Measurements from ENCODE around the gene RGS14. TPM values are rescaled to one million over a fixed set of nuclear protein-coding genes. Genes with fewer than 3 reads are reported as not detected.

The RGS14 gene
- polyA plus RNA-seq, 1 donor (not counting 4 experiments of a cell fraction or from before 2014, with no cell fraction given), result 8.6 TPM

DNA sequence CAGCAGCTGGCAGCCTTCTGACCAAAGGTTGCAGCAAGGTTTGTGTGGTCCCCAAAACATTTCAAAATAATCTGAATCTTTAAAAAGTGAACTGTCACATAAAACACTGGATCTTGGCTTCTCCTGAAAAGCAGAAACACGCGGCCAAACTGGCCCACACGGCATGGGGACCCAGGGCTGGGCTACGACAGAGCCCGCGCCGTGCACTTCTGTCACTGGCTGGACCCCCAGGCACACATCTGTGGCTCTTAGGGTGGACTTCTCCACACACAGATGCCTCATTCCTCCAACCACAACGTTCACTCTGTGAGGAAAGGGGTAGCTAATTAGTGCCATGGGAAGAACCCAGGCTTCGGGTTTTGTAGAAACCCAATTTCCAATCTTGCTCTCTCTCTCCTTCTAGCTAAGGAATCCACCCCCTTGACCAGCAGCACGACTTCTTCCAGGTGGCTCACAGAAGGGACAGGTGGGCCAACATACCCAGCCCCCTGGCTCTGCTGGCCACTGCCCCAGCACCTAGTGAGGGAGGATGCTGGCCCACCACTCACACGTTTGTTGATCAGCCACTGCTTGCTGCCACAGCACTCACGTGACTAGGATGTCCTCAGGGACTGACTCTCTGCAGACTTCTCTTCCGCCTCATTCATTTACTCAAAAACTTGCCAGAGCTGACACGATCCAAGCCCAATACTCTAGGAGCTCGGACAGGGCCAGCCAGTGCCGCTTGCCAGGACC lies 24.1 kb upstream of the RGS14 start:
- Histone ChIP-seq H3K36me3 (ENCODE audit: control insufficient read depth in 2 of 2, extremely low read depth in 1 of 2, insufficient read depth in 2 of 2, low read length in 2 of 2) (peaks cover 43 to 51% of the 10 kb centered on the region in 2 experiments), H3K9me1 (ENCODE audit: control insufficient read depth, extremely low read depth, insufficient read depth, low read length) (no peaks in the 10 kb centered on the region), H3K9ac (ENCODE audit: control insufficient read depth, extremely low read depth, insufficient read depth, low read length) (no peak overlapping the region), H3K4me3 (ENCODE audit: control insufficient read depth in 2 of 3, extremely low read depth in 1 of 3, insufficient read depth in 2 of 3, low read depth in 1 of 3, low read length in 3 of 3) (no peak overlapping the region), H3K4me1 (ENCODE audit: control insufficient read depth, extremely low read depth, insufficient read depth, low read length) (no peaks in the 10 kb centered on the region), H3K27ac (ENCODE audit: control insufficient read depth, insufficient read depth, low read length) (no peak overlapping the region), H3K4me2 (ENCODE audit: control insufficient read depth, extremely low read depth, insufficient read depth, low read depth, low read length) (no peak overlapping the region), H2AFZ (ENCODE audit: control insufficient read depth, low read length) (no peak overlapping the region), H3K9me3 (ENCODE audit: control insufficient read depth, low read depth, low read length) (no peaks in the 10 kb centered on the region), H3K27me3 (ENCODE audit: control insufficient read depth, extremely low read depth, insufficient read depth, low read length) (no peaks in the 10 kb centered on the region), H4K20me1 (ENCODE audit: control insufficient read depth, extremely low read depth, insufficient read depth, low read length) (no peaks in the 10 kb centered on the region), H3K79me2 (ENCODE audit: control insufficient read depth, insufficient read depth, low read length) (no peaks in the 10 kb centered on the region)
- FAIRE-seq (no peak), DNase-seq (ENCODE audit: low read depth, low spot score) (no peak)
- TF ChIP-seq EZH2 (IDR thresholded peaks at IDR 0.05; ENCODE audit: low read length), result no peak
- TF ChIP-seq, protein P1, sequence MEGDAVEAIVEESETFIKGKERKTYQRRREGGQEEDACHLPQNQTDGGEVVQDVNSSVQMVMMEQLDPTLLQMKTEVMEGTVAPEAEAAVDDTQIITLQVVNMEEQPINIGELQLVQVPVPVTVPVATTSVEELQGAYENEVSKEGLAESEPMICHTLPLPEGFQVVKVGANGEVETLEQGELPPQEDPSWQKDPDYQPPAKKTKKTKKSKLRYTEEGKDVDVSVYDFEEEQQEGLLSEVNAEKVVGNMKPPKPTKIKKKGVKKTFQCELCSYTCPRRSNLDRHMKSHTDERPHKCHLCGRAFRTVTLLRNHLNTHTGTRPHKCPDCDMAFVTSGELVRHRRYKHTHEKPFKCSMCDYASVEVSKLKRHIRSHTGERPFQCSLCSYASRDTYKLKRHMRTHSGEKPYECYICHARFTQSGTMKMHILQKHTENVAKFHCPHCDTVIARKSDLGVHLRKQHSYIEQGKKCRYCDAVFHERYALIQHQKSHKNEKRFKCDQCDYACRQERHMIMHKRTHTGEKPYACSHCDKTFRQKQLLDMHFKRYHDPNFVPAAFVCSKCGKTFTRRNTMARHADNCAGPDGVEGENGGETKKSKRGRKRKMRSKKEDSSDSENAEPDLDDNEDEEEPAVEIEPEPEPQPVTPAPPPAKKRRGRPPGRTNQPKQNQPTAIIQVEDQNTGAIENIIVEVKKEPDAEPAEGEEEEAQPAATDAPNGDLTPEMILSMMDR (optimal IDR thresholded peaks at IDR 0.05 in 1 of 3, IDR thresholded peaks at IDR 0.05 in 1 of 3, conservative IDR thresholded peaks at IDR 0.05 in 1 of 3; ENCODE audit: extremely low read depth in 1 of 3, insufficient read depth in 2 of 3, low read length in 3 of 3), result no peak
- dilution Hi-C loops (cut with MboI; ENCODE audit: extremely low pct_ligation_motif_present, low sequenced_read_pairs), result no loop called here

- Histone ChIP-seq H3K9me1 (ENCODE audit: control insufficient read depth, extremely low read depth, insufficient read depth, low read length) (no peaks in the 10 kb centered on the region), H3K4me3 (ENCODE audit: control insufficient read depth in 2 of 3, extremely low read depth in 1 of 3, insufficient read depth in 2 of 3, low read depth in 1 of 3, low read length in 3 of 3) (no peak overlapping the region), H3K4me1 (ENCODE audit: control insufficient read depth, extremely low read depth, insufficient read depth, low read length) (no peaks in the 10 kb centered on the region), H3K79me2 (ENCODE audit: control insufficient read depth, insufficient read depth, low read length) (peaks cover 4% of the 10 kb centered on the region), H4K20me1 (ENCODE audit: control insufficient read depth, extremely low read depth, insufficient read depth, low read length) (peaks cover under 1% of the 10 kb centered on the region), H3K27ac (ENCODE audit: control insufficient read depth, insufficient read depth, low read length) (no peak overlapping the region), H2AFZ (ENCODE audit: control insufficient read depth, low read length) (no peak overlapping the region), H3K4me2 (ENCODE audit: control insufficient read depth, extremely low read depth, insufficient read depth, low read depth, low read length) (no peak overlapping the region), H3K9ac (ENCODE audit: control insufficient read depth, extremely low read depth, insufficient read depth, low read length) (no peak overlapping the region), H3K27me3 (ENCODE audit: control insufficient read depth, extremely low read depth, insufficient read depth, low read length) (no peaks in the 10 kb centered on the region), H3K9me3 (ENCODE audit: control insufficient read depth, low read depth, low read length) (no peaks in the 10 kb centered on the region), H3K36me3 (ENCODE audit: control insufficient read depth in 2 of 2, extremely low read depth in 1 of 2, insufficient read depth in 2 of 2, low read length in 2 of 2) (peaks cover 43 to 51% of the 10 kb centered on the region in 2 experiments)
- TF ChIP-seq, protein P1 (optimal IDR thresholded peaks at IDR 0.05 in 1 of 3, IDR thresholded peaks at IDR 0.05 in 1 of 3, conservative IDR thresholded peaks at IDR 0.05 in 1 of 3; ENCODE audit: extremely low read depth in 1 of 3, insufficient read depth in 2 of 3, low read length in 3 of 3), result no peak
- no peak for TF ChIP-seq EZH2 (IDR thresholded peaks at IDR 0.05; ENCODE audit: low read length)
- DNase-seq (ENCODE audit: low read depth, low spot score) (no peak), FAIRE-seq (no peak)
- dilution Hi-C loops (cut with MboI; ENCODE audit: extremely low pct_ligation_motif_present, low sequenced_read_pairs), result no loop called here
Measured at GRCh38 chr5:177334155-177334551, 23.6 kb upstream of the RGS14 start.
